B cell (primary cell): ENCODE measurements around the gene FUT3. TPM values are rescaled to one million over a fixed set of nuclear protein-coding genes. Genes with fewer than 3 reads are reported as not detected.
A peak's percentile ranks its signal among the peaks of the same experiment; 100 is the strongest.

Experiments
- ATAC-seq: fragments of 200-7000 bp; cut with Tn5 transposase; one replicate; pipeline ENCODE4 v1.10.0; 2021; ENCODE audit warnings: low read depth, mild to moderate bottlenecking, moderate number of reproducible peaks, moderate library complexity
- CTCF ChIA-PET: fragments of 350-600 bp; sonication (Branson Sonifier 250); formaldehyde crosslinking; loops from one replicate; lab custom pipeline; 2021; ENCODE audit warnings: antibody characterized with exemption, inconsistent platforms; lab: Charles Lee
- POLR2A ChIA-PET: fragments of 350-600 bp; sonication (Branson Sonifier 250); formaldehyde crosslinking; loops from one replicate; lab custom pipeline; 2021; ENCODE audit warnings: antibody characterized with exemption; lab: Charles Lee
- DNase-seq: peaks from one replicate; pipeline ENCODE4 v3.0.0; 2013
- H2AFZ ChIP-seq: 2 replicates; pipeline ENCODE4 v1.6.1; 2012; ENCODE audit warnings: mild to moderate bottlenecking, low read depth, low read length; ENCODE audit not compliant: insufficient read depth, poor library complexity, severe bottlenecking
- H3K27ac ChIP-seq, 2 donors: 1 replicate in 1 of 2; 2 replicates in 1 of 2; pipeline ENCODE4 v1.5.1; 2012 to 2013; ENCODE audit warnings: low read length in 2 of 2, mild to moderate bottlenecking in 2 of 2, moderate library complexity in 1 of 2
- H3K27me3 ChIP-seq, 4 experiments: fragments of 200-600 bp in 1 of 4; sonication (generic) in 1 of 4; replicated peaks in 1 of 4; 1 replicate in 2 of 4; 2 replicates in 2 of 4; pipeline versions ENCODE4 v1.6.1 to v1.7.0; 2013 to 2016; ENCODE audit warnings: low read length in 3 of 4, mild to moderate bottlenecking in 2 of 4, mixed read lengths in 1 of 4, moderate library complexity in 1 of 4; ENCODE audit not compliant: insufficient read depth in 4 of 4, control insufficient read depth in 3 of 4; ENCODE audit errors: control extremely low read depth in 1 of 4
- H3K36me3 ChIP-seq, 2 experiments: replicated peaks in 1 of 2; 1 replicate in 1 of 2; 2 replicates in 1 of 2; pipeline versions ENCODE4 v1.6.1 to v1.7.1; 2013; ENCODE audit warnings: low read length in 1 of 2; ENCODE audit not compliant: insufficient read depth in 2 of 2, control insufficient read depth in 1 of 2; ENCODE audit errors: control extremely low read depth in 1 of 2, extremely low read depth in 1 of 2
- H3K4me1 ChIP-seq, 2 donors: fragments of 200-600 bp in 1 of 2; sonication (generic) in 1 of 2; 1 replicate in 1 of 2; 2 replicates in 1 of 2; pipeline versions ENCODE4 v1.5.1 to v1.6.1; 2013 to 2017; ENCODE audit warnings: low read length in 2 of 2; ENCODE audit not compliant: control insufficient read depth in 2 of 2, insufficient read depth in 2 of 2
- H3K4me2 ChIP-seq: replicated peaks from 2 replicates; pipeline ENCODE3; 2012; ENCODE audit warnings: mild to moderate bottlenecking, low read depth, low read length; ENCODE audit not compliant: poor library complexity, severe bottlenecking
- H3K4me3 ChIP-seq, 5 experiments: fragments of 200-600 bp in 1 of 5; sonication (generic) in 1 of 5; 1 replicate in 3 of 5; 2 replicates in 2 of 5; pipeline versions ENCODE4 v1.5.1 to v1.7.0; 2011 to 2016; ENCODE audit warnings: low read length in 4 of 5, mild to moderate bottlenecking in 4 of 5, low read depth in 2 of 5, control low read depth in 1 of 5, moderate library complexity in 1 of 5; ENCODE audit not compliant: insufficient read depth in 1 of 5; ENCODE audit errors: control extremely low read depth in 1 of 5, extremely low read depth in 1 of 5
- H3K79me2 ChIP-seq: fragments of 200-600 bp; sonication (generic); one replicate; pipeline ENCODE4 v1.6.0; 2016; ENCODE audit warnings: low read length; ENCODE audit not compliant: control insufficient read depth, insufficient read depth
- H3K9ac ChIP-seq: fragments of 200-600 bp; sonication (generic); 2 replicates; pipeline ENCODE4 v1.6.1; 2017; ENCODE audit warnings: mild to moderate bottlenecking, low read length, moderate library complexity
- H3K9me3 ChIP-seq, 3 donors: one replicate each; pipeline versions ENCODE4 v1.6.1 to v1.7.1; 2013; ENCODE audit warnings: low read length in 2 of 3; ENCODE audit not compliant: control insufficient read depth in 2 of 3, insufficient read depth in 1 of 3; ENCODE audit errors: control extremely low read depth in 1 of 3
- H4K20me1 ChIP-seq: 2 replicates; pipeline ENCODE4 v1.6.0; 2012; ENCODE audit warnings: mild to moderate bottlenecking, low read length; ENCODE audit not compliant: insufficient read depth, control insufficient read depth, poor library complexity, severe bottlenecking
- H3K27ac Mint-ChIP-seq: one replicate; pipeline ENCODE4 v1.8.0; 2021; ENCODE audit warnings: mixed read lengths
- H3K27me3 Mint-ChIP-seq: one replicate; pipeline ENCODE4 v1.8.0; 2021; ENCODE audit warnings: mixed read lengths
- H3K4me1 Mint-ChIP-seq: one replicate; pipeline ENCODE4 v1.8.0; 2021; ENCODE audit warnings: mixed read lengths
- H3K4me3 Mint-ChIP-seq: one replicate; pipeline ENCODE4 v1.8.0; 2021; ENCODE audit warnings: mixed read lengths
- H3K9me3 Mint-ChIP-seq: one replicate; pipeline ENCODE4 v1.8.0; 2022; ENCODE audit warnings: mixed read lengths; ENCODE audit not compliant: insufficient read depth
- EZH2 ChIP-seq: IDR thresholded peaks from 2 replicates; pipeline ENCODE4 v1.6.1; 2012; ENCODE audit warnings: borderline replicate concordance, low read depth, mild to moderate bottlenecking, moderate library complexity, low read length; ENCODE audit not compliant: insufficient read depth, poor library complexity, severe bottlenecking
- WGBS: methylation state at CpG from one replicate; pipeline ENCODE4 v1.1.5; 2013; ENCODE audit warnings: missing lambda C conversion rate; ENCODE audit not compliant: insufficient coverage; 5-methylcytosine and 5-hydroxymethylcytosine counted together
- intact Hi-C: fragments of 100-400 bp; cut with micrococcal nuclease; formaldehyde crosslinking; loops from one replicate; pipeline ENCODE4 v1.10.0; 2022
- polyA plus RNA-seq: library from polyadenylated mRNA; depleted of rRNA; stranded (reverse); fragments of >200 nt; gene quantifications from 2 replicates; pipeline ENCODE4 v1.2.3, GENCODE V29; 2012
- total RNA-seq, 2 donors: library from RNA; stranded (reverse); fragments of 120-200 nt in 1 of 2; gene quantifications; 1 replicate in 1 of 2; 2 replicates in 1 of 2; pipeline versions ENCODE4 v1.2.3 to v1.2.4, GENCODE V29; 2013 to 2022
- TF ChIP-seq, protein P1 (sequence below): fragments of 200-600 bp; IDR thresholded peaks from one replicate; pipeline ENCODE4 v1.8.0; 2022; ENCODE audit warnings: antibody characterized with exemption, mild to moderate bottlenecking

Gene FUT3
- total and polyA plus RNA-seq, 2 donors (not counting 1 experiment from before 2014, with no cell fraction given) = not detected

- no peaks in the 10 kb centered on the region for H4K20me1 ChIP-seq
- H3K9me3 ChIP-seq = peaks cover 0 to 60% (median 0%) of the 10 kb centered on the region in 3 donors
- ATAC-seq (no peak), DNase-seq (peak; percentile 47)
- H2AFZ ChIP-seq = peak overlapping the region; percentile 74
- H3K4me1 ChIP-seq = peaks cover 16 to 30% of the 10 kb centered on the region in 2 donors
- peaks cover 4% of the 10 kb centered on the region for H3K27me3 Mint-ChIP-seq
- H3K79me2 ChIP-seq = no peaks in the 10 kb centered on the region
- intact Hi-C loops = loop anchor here (1.0 kb wide), 1 partner anchor 75 kb away; the partner anchor contains the start of gene VMAC
- H3K9ac ChIP-seq = peak overlapping the region; percentile 57
- peaks cover 0 to 28% (median 7%) of the 10 kb centered on the region in 4 experiments for H3K27me3 ChIP-seq
- peak overlapping the region; percentile 68 for H3K4me2 ChIP-seq
- TF ChIP-seq EZH2 = no peak
- TF ChIP-seq, protein P1, sequence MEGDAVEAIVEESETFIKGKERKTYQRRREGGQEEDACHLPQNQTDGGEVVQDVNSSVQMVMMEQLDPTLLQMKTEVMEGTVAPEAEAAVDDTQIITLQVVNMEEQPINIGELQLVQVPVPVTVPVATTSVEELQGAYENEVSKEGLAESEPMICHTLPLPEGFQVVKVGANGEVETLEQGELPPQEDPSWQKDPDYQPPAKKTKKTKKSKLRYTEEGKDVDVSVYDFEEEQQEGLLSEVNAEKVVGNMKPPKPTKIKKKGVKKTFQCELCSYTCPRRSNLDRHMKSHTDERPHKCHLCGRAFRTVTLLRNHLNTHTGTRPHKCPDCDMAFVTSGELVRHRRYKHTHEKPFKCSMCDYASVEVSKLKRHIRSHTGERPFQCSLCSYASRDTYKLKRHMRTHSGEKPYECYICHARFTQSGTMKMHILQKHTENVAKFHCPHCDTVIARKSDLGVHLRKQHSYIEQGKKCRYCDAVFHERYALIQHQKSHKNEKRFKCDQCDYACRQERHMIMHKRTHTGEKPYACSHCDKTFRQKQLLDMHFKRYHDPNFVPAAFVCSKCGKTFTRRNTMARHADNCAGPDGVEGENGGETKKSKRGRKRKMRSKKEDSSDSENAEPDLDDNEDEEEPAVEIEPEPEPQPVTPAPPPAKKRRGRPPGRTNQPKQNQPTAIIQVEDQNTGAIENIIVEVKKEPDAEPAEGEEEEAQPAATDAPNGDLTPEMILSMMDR = no peak
- 2% methylated on average over 44 of the region's 47 CpGs for WGBS
- H3K9me3 Mint-ChIP-seq = no peaks in the 10 kb centered on the region
- peak overlapping the region; percentile 93 for H3K27ac Mint-ChIP-seq
- H3K4me1 Mint-ChIP-seq = peaks cover 19% of the 10 kb centered on the region
- peak overlapping the region; percentile 34 to 67 for H3K27ac ChIP-seq
- peak overlapping the region; percentile 92 for H3K4me3 Mint-ChIP-seq
- H3K36me3 ChIP-seq = no peaks in the 10 kb centered on the region
- CTCF ChIA-PET = interaction anchor here (1.8 kb wide), 1 partner anchor 25 kb away, joined by 6 read pairs; no protein-coding TSS in a partner anchor
- H3K4me3 ChIP-seq = peak overlapping the region; percentile 36 to 75 (median 59)
- POLR2A ChIA-PET = interaction anchor here (0.7 to 1.1 kb wide), 7 partner anchors 21 to 1621 kb away, joined by 3 to 9 read pairs (median 4); partner anchors contain the start of genes CATSPERD, LONP1, NDUFA11 and RANBP3
Measured at GRCh38 chr19:5828661-5829566, 22.3 kb downstream of the FUT3 start.
